Astrocyte of the spinal cord (primary cell): ENCODE measurements around the gene SPON1.
"Not testable (repeated sequence)": the region's sequence is repeated elsewhere in the genome, so short reads cannot be mapped to it uniquely, and the experiment has no call there.

Experiments used
- DNase-seq: peaks from one replicate; pipeline ENCODE4 v3.0.0; 2011; ENCODE audit warnings: low read depth, low spot score
- H3K4me3 ChIP-seq: 2 replicates; pipeline ENCODE4 v1.5.1; 2011; ENCODE audit warnings: low read depth, mild to moderate bottlenecking, low read length, moderate library complexity
- in situ Hi-C: cut with HindIII; loops from 2 replicates; pipeline ENCODE4 v1.10.0; 2017; ENCODE audit warnings: low sequenced_read_pairs
- TF ChIP-seq, protein P1 (sequence below): IDR thresholded peaks from 2 replicates; pipeline ENCODE4 v1.5.1; 2012; ENCODE audit warnings: low read depth, mild to moderate bottlenecking, low read length, inconsistent platforms

The SPON1 gene

DNA sequence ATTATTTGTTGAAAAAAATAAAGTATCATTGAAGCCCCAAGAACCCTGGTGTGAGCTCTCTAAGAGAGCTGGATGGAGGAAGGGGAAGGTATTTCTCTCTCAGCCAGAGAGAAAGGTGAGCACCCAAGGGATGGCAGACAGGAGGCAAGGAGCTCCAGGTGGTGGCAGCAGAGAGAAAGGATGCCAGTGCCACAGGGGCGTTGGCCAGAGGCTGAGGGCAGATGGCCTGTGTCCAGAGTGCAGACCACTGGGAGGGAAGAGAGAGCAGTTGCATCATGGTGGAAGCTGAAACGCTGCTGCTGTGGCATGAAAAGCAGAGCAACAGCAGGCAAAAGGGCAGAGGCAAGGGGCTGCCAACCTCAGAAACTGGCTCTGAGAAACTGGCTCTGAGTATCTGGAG, 8.5 kb downstream of the SPON1 start:
- in situ Hi-C loops: no loop called here
- no peak for DNase-seq
- H3K4me3 ChIP-seq: no peak overlapping the region
- TF ChIP-seq, protein P1, sequence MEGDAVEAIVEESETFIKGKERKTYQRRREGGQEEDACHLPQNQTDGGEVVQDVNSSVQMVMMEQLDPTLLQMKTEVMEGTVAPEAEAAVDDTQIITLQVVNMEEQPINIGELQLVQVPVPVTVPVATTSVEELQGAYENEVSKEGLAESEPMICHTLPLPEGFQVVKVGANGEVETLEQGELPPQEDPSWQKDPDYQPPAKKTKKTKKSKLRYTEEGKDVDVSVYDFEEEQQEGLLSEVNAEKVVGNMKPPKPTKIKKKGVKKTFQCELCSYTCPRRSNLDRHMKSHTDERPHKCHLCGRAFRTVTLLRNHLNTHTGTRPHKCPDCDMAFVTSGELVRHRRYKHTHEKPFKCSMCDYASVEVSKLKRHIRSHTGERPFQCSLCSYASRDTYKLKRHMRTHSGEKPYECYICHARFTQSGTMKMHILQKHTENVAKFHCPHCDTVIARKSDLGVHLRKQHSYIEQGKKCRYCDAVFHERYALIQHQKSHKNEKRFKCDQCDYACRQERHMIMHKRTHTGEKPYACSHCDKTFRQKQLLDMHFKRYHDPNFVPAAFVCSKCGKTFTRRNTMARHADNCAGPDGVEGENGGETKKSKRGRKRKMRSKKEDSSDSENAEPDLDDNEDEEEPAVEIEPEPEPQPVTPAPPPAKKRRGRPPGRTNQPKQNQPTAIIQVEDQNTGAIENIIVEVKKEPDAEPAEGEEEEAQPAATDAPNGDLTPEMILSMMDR: peak; percentile 39

- in situ Hi-C loops: no loop called here
- H3K4me3 ChIP-seq: no peak overlapping the region
- TF ChIP-seq, protein P1: no peak
- DNase-seq: peak; percentile 36
These were observed 9.8 kb downstream of the SPON1 start for GRCh38 chr11:13972043-13972910.

DNA sequence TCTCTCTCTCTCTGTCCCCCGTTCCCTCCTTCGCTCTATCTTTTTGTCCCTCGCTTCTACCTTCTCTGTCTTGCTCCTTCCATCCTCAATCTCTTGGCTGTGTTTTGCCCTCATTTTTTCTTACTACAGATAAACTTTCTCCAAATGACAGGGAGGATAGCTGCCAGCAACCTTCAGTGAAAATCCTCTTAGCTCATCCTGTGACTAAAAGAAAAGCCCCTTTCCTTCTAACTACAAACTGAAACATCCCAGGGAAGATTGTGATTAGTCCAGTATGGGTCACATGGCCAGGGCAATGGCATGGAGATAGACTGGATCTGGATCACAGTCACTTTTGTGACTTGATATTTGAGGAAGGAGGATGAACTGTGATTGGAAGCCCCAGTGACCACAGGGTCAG, 10.4 kb downstream of the SPON1 start:
- no peak overlapping the region for H3K4me3 ChIP-seq
- in situ Hi-C loops: no loop called here
- DNase-seq: no peak
- TF ChIP-seq, protein P1: no peak

DNA sequence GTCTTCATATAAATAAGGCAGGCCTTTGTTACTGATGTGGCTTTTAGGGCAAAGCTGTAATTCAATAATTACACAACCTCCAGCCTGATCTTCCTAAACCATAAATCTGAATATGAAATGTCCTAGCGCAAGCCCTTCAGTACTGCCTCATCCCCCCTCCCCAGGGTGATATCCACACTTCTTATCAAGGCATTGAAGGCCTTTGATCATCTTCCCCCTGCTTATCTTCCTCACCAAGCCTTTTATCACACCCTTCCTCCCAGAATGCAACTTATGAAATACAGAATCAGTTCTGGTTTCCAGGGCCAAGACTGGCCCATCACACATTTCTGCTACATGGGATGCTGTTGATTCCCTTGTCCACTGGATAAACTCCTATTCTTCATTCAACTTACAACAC, 12.1 kb downstream of the SPON1 start:
- DNase-seq: no peak
- TF ChIP-seq, protein P1: no peak
- in situ Hi-C loops: no loop called here
- no peak overlapping the region for H3K4me3 ChIP-seq

GRCh38 chr11:13983081-13983751, 20.7 kb downstream of the SPON1 start:
- DNase-seq: peak; percentile 33
- in situ Hi-C loops: no loop called here
- TF ChIP-seq, protein P1: no peak
- H3K4me3 ChIP-seq: no peak overlapping the region

DNA sequence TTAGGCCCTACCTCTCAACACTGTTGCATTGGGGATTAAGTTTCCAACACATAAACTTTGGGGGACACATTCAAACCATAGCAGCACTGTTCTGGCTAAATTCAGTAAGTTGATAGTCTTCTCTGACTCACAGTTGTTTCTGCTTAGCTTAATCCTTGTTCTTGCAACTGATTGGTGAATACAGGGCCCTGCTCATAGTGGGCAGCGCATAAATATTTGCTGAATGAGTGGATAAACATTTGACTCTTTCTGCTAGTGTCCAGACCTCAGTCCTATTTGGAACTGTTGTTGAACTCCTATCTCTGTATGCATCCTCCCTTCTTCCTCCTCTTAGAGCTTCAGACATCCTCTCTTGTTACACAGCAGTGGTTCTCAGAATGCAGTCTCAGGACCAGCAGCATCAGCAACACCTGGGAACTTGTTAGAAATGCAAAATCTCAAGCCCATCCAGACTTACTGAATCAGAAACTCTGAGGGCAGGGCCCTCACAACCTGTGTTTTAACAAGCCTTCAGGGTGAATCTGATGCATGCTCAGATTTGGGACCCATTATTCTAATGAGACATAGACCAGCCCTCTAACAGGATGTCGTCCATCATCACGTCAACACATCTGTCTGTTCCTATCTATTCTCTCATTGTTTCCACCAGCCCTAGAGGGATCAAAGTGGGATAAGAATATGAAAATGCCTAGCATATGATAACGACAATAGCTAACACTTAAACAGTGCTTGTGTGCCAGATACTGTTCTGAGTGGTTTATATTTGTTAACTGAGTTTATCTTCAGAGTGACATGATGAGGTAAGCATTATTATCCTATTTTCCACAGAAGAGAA, 22.3 kb downstream of the SPON1 start:
- H3K4me3 ChIP-seq: no peak overlapping the region
- peak; percentile 73 for DNase-seq
- TF ChIP-seq, protein P1: no peak
- in situ Hi-C loops: no loop called here

GRCh38 chr11:13986695-13987094, 24.2 kb downstream of the SPON1 start:
- H3K4me3 ChIP-seq, DNase-seq, in situ Hi-C loops: not testable (repeated sequence)

DNA sequence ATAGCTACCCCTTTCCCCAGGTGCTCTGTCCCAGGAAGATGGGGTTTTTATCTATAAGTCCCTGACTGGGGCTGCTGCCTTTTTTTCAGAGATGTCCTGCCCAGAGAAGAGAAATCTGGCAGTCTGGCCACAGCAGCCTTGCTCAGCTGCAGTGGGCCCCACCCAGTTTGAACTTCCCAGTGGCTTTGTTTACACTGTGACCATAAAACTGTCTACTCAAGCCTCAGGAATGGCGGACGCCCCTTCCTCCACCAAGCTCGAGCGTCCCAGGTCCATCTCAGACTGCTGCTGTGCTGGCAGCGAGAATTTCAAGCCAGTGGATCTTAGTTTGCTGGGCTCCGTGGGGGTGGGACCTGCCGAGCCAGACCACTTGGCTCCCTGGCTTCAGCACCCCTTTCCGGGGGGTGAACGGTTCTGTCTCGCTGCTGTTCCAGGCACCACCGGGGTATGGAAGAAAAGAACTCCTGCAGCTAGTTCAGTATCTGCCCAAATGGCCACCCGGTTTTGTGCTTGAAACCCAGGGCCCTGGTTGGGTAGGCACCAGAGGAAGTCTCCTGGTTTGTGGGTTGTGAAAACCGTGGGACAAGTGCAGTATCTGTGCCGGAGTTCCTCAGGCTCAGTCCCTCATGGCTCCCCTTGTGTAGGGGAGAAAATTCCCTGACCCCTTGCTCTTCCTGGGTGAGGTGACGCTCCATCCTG, 29.8 kb downstream of the SPON1 start:
- H3K4me3 ChIP-seq, in situ Hi-C loops: not testable (repeated sequence)
- peak; percentile 67 for DNase-seq
